ENCODE data around the gene DDX49. TPM values are rescaled to one million over a fixed set of nuclear protein-coding genes. Genes with fewer than 3 reads are reported as not detected.
A peak's percentile ranks its signal among the peaks of the same experiment; 100 is the strongest.

DDX49 gene
- total RNA-seq, 1 experiment from 2014 or later: 51.9 TPM

DNA sequence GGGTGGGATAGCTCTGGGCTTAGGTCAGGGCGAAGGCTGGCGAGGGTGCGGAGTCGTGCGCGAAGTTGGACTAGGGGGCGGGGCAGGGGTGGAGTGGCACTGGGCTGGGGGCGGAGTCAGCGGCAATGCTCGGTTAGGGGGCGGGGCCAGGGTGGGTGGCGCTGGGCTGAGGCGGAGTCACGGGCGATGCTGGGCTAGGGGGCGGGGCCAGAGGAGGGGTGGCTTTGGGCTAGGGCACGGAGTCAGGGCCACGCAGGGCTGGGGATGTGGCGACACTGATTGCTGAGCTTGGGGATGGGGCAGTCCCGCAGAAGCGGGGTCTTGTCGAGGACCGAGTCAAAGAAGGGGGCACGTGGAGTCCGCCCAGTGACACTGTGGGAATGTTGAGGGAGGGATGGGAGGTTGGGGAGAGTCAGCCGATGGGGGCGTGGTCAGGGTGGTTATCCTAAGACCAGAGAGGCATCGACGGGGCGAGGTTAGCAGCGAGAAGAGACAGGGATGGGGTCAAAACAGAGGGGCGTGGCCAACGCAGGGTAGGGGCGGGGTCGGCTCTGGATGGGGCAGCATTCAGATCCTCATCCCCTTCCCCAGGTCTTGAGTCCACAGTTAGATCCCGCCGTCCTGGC lies 12.8 kb downstream of the DDX49 start:
- ATAC-seq: peak; percentile 91
- intact Hi-C loops (cut with micrococcal nuclease): no loop called here
- H3K36me3 ChIP-seq (ENCODE audit: control insufficient read depth in 1 of 2, insufficient read depth in 2 of 2, low read length in 2 of 2): peaks cover 12 to 21% of the 10 kb centered on the region in 2 experiments; a peak in 3 of 4 replicates

DNA sequence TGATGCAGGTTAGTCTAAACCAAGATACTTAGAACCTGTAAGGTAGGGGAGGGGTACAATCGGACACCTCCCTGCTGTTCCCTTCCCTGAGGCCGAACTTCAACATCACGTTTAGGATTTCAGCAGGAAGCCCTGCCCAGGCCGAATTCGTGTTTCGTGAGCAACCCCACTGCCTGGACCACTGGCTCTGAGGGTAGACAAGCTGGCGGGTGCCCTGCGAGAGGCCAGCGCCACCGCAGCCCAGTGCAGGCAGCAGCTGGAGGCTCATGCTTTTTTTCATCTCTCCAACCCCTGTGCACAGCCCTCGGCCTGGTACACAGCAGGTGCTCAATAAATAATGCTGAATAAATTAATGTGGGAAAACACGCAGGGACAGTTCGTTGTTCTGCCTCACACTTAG lies 13.8 kb downstream of the DDX49 start:
- H2AFZ ChIP-seq (ENCODE audit: low read depth, low read length, poor library complexity, severe bottlenecking): no peak overlapping the region
- H3K4me2 ChIP-seq (ENCODE audit: low read length): no peak overlapping the region
- H3K36me3 ChIP-seq (ENCODE audit: control insufficient read depth in 1 of 2, insufficient read depth in 2 of 2, low read length in 2 of 2): peaks cover 6 to 16% of the 10 kb centered on the region in 2 experiments; a peak in 3 of 4 replicates
- CTCF ChIA-PET: no interaction called here
- ATAC-seq (no peak), DNase-seq (ENCODE audit: low read depth, low spot score) (no peak)
- no peak overlapping the region for H3K4me3 ChIP-seq (replicated peaks in 1 of 2; ENCODE audit: low read depth in 1 of 2, low read length in 2 of 2)
- intact Hi-C loops (cut with micrococcal nuclease): no loop called here
- no peaks in the 10 kb centered on the region for H3K9me3 ChIP-seq (ENCODE audit: control insufficient read depth in 1 of 2, insufficient read depth in 1 of 2, low read depth in 1 of 2, low read length in 2 of 2)
- no peaks in the 10 kb centered on the region for H3K79me2 ChIP-seq (ENCODE audit: insufficient read depth, low read length)
- no TSS peak for BruUV-seq (replicated peaks)
- no peak overlapping the region for H3K9ac ChIP-seq (ENCODE audit: low read length)
- no peaks in the 10 kb centered on the region for H3K9me2 ChIP-seq (ENCODE audit: insufficient read depth)
- H3K4me1 ChIP-seq (ENCODE audit: control insufficient read depth in 1 of 2, insufficient read depth in 2 of 2, low read length in 2 of 2): peaks cover 6 to 20% of the 10 kb centered on the region in 2 experiments; a peak in 3 of 4 replicates
- no peak overlapping the region for H3K27ac ChIP-seq (ENCODE audit: low read depth, low read length)
- RAD21 ChIA-PET (ENCODE audit: low non-redundant PET in 1 of 2, low total read pairs in 2 of 2, uncharacterized antibody in 2 of 2, unreplicated experiment in 2 of 2): interaction anchor here in 1 of 2 experiments (0.6 kb wide), 1 partner anchor 654 kb away, joined by 3 read pairs; no protein-coding TSS in a partner anchor
- POLR2A ChIA-PET: no interaction called here
- no peaks in the 10 kb centered on the region for H4K20me1 ChIP-seq (ENCODE audit: insufficient read depth)
- no peaks in the 10 kb centered on the region for H3K27me3 ChIP-seq (ENCODE audit: insufficient read depth, low read length)
- TF ChIP-seq RAD21 (IDR thresholded peaks at IDR 0.05; ENCODE audit: low read depth) (no peak), EZH2phosphoT487 (IDR thresholded peaks at IDR 0.05; ENCODE audit: borderline replicate concordance) (no peak), SIN3A (IDR thresholded peaks at IDR 0.05; ENCODE audit: low read depth) (no peak), JUND (IDR thresholded peaks at IDR 0.05) (no peak), TCF7L2 (IDR thresholded peaks at IDR 0.05; ENCODE audit: borderline replicate concordance, extremely low read depth, insufficient read depth, insufficient read length) (no peak), EGR1 (IDR thresholded peaks at IDR 0.05; ENCODE audit: low read depth) (no peak), CBX3 (IDR thresholded peaks at IDR 0.05; ENCODE audit: low read depth) (no peak), EZH2 (IDR thresholded peaks at IDR 0.05) (no peak), YY1 (IDR thresholded peaks at IDR 0.05; ENCODE audit: extremely low read depth, insufficient replicate concordance, low read depth, low read length) (no peak), POLR2AphosphoS5 (IDR thresholded peaks at IDR 0.05; ENCODE audit: low read depth, low read length) (no peak), SRF (IDR thresholded peaks at IDR 0.05; ENCODE audit: low read depth) (no peak)
- TF ChIP-seq, protein P1, sequence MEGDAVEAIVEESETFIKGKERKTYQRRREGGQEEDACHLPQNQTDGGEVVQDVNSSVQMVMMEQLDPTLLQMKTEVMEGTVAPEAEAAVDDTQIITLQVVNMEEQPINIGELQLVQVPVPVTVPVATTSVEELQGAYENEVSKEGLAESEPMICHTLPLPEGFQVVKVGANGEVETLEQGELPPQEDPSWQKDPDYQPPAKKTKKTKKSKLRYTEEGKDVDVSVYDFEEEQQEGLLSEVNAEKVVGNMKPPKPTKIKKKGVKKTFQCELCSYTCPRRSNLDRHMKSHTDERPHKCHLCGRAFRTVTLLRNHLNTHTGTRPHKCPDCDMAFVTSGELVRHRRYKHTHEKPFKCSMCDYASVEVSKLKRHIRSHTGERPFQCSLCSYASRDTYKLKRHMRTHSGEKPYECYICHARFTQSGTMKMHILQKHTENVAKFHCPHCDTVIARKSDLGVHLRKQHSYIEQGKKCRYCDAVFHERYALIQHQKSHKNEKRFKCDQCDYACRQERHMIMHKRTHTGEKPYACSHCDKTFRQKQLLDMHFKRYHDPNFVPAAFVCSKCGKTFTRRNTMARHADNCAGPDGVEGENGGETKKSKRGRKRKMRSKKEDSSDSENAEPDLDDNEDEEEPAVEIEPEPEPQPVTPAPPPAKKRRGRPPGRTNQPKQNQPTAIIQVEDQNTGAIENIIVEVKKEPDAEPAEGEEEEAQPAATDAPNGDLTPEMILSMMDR (IDR thresholded peaks at IDR 0.05 in 2 of 3, conservative IDR thresholded peaks at IDR 0.05 in 1 of 3; ENCODE audit: borderline replicate concordance in 1 of 3, insufficient read depth in 1 of 3, low read depth in 2 of 3, low read length in 2 of 3): no peak
- TF ChIP-seq, protein P2, sequence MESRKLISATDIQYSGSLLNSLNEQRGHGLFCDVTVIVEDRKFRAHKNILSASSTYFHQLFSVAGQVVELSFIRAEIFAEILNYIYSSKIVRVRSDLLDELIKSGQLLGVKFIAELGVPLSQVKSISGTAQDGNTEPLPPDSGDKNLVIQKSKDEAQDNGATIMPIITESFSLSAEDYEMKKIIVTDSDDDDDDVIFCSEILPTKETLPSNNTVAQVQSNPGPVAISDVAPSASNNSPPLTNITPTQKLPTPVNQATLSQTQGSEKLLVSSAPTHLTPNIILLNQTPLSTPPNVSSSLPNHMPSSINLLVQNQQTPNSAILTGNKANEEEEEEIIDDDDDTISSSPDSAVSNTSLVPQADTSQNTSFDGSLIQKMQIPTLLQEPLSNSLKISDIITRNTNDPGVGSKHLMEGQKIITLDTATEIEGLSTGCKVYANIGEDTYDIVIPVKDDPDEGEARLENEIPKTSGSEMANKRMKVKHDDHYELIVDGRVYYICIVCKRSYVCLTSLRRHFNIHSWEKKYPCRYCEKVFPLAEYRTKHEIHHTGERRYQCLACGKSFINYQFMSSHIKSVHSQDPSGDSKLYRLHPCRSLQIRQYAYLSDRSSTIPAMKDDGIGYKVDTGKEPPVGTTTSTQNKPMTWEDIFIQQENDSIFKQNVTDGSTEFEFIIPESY (IDR thresholded peaks at IDR 0.05; ENCODE audit: extremely low read depth, insufficient replicate concordance, low read length): no peak
- TF ChIP-seq, protein P3, sequence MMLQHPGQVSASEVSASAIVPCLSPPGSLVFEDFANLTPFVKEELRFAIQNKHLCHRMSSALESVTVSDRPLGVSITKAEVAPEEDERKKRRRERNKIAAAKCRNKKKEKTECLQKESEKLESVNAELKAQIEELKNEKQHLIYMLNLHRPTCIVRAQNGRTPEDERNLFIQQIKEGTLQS (IDR thresholded peaks at IDR 0.05): no peak
- TF ChIP-seq, protein P4, sequence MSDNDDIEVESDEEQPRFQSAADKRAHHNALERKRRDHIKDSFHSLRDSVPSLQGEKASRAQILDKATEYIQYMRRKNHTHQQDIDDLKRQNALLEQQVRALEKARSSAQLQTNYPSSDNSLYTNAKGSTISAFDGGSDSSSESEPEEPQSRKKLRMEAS (IDR thresholded peaks at IDR 0.05): no peak

More for the DNA sequence above, 12.8 kb downstream of the DDX49 start:
- no peaks in the 10 kb centered on the region for H3K9me2 ChIP-seq (ENCODE audit: insufficient read depth)
- H3K27ac ChIP-seq (ENCODE audit: low read depth, low read length): peak overlapping the region; percentile 39; the same call in 1 of the 2 replicates
- H3K4me3 ChIP-seq (replicated peaks in 1 of 2; ENCODE audit: low read depth in 1 of 2, low read length in 2 of 2): peak overlapping the region in 1 of 2 experiments; percentile 18; a peak in 1 of 4 replicates
- no peaks in the 10 kb centered on the region for H4K20me1 ChIP-seq (ENCODE audit: insufficient read depth)
- H3K4me1 ChIP-seq (ENCODE audit: control insufficient read depth in 1 of 2, insufficient read depth in 2 of 2, low read length in 2 of 2): peaks cover 6 to 15% of the 10 kb centered on the region in 2 experiments; a peak in 3 of 4 replicates
- H3K4me2 ChIP-seq (ENCODE audit: low read length): peak overlapping the region; percentile 74
- H3K9ac ChIP-seq (ENCODE audit: low read length): no peak overlapping the region
- H3K79me2 ChIP-seq (ENCODE audit: insufficient read depth, low read length): no peaks in the 10 kb centered on the region
- CTCF ChIA-PET: no interaction called here
- no peak overlapping the region for H2AFZ ChIP-seq (ENCODE audit: low read depth, low read length, poor library complexity, severe bottlenecking)
- POLR2A ChIA-PET: no interaction called here
- H3K27me3 ChIP-seq (ENCODE audit: insufficient read depth, low read length): no peaks in the 10 kb centered on the region
- BruUV-seq (replicated peaks): no TSS peak
- TF ChIP-seq POLR2AphosphoS5 (IDR thresholded peaks at IDR 0.05; ENCODE audit: low read depth, low read length): peak; percentile 24; the same call in 1 of the 2 replicates
- TF ChIP-seq CEBPB (IDR thresholded peaks at IDR 0.05; ENCODE audit: low read depth): no peak
- RAD21 ChIA-PET (ENCODE audit: low non-redundant PET in 1 of 2, low total read pairs in 2 of 2, uncharacterized antibody in 2 of 2, unreplicated experiment in 2 of 2): no interaction called here
- peak; percentile 58 for DNase-seq (ENCODE audit: low read depth, low spot score)
- H3K9me3 ChIP-seq (ENCODE audit: control insufficient read depth in 1 of 2, insufficient read depth in 1 of 2, low read depth in 1 of 2, low read length in 2 of 2): no peaks in the 10 kb centered on the region

Measured in HCT116 (cell line).